Psoas muscle (tissue), 8 donors: ENCODE results near the gene DLG4. TPM values are rescaled to one million over a fixed set of nuclear protein-coding genes. Genes with fewer than 3 reads are reported as not detected.
A peak's percentile ranks its signal among the peaks of the same experiment; 100 is the strongest.

Experiments
- ATAC-seq, 4 donors: fragments of 200-7000 bp; cut with Tn5 transposase; one replicate each; pipeline ENCODE4 v1.9.1; 2020; ENCODE audit warnings: moderate library complexity in 3 of 4, mild to moderate bottlenecking in 2 of 4
- DNase-seq, 2 donors: peaks; one replicate each; pipeline ENCODE4 v3.0.0-alpha.2; 2020
- H3K27ac ChIP-seq: fragments of 200-600 bp; one replicate; pipeline ENCODE4 v1.8.0; 2022
- H3K27me3 ChIP-seq, 3 donors: fragments of 200-600 bp in 1 of 3; one replicate each; pipeline versions ENCODE4 v1.6.1 to v1.8.0; 2013 to 2022; ENCODE audit warnings: low read length in 2 of 3, mild to moderate bottlenecking in 2 of 3, moderate library complexity in 1 of 3; ENCODE audit not compliant: insufficient read depth in 3 of 3
- H3K36me3 ChIP-seq, 2 donors: fragments of 200-600 bp in 1 of 2; one replicate each; pipeline versions ENCODE4 v1.6.1 to v1.8.0; 2013 to 2022; ENCODE audit warnings: low read depth in 1 of 2, mild to moderate bottlenecking in 1 of 2, moderate library complexity in 1 of 2; ENCODE audit not compliant: insufficient read depth in 1 of 2
- H3K4me1 ChIP-seq: fragments of 200-600 bp; one replicate; pipeline ENCODE4 v1.8.0; 2022
- H3K4me3 ChIP-seq: fragments of 200-600 bp; one replicate; pipeline ENCODE4 v1.8.0; 2022; ENCODE audit warnings: mild to moderate bottlenecking
- H3K9me3 ChIP-seq: fragments of 200-600 bp; one replicate; pipeline ENCODE4 v1.8.0; 2022
- CTCF ChIP-seq: fragments of 200-600 bp; IDR thresholded peaks from one replicate; pipeline ENCODE4 v1.8.0; 2022; ENCODE audit warnings: antibody characterized with exemption
- WGBS, 3 donors: extraction: QIAGEN DNeasy Blood & Tissue Kit; methylation state at CpG; one replicate each; pipeline versions ENCODE4 v1.1.6 to v1.1.7; 2013; 5-methylcytosine and 5-hydroxymethylcytosine counted together
- intact Hi-C, 2 donors: fragments of 100-400 bp; cut with DNase I; formaldehyde crosslinking; loops; one replicate each; pipeline versions ENCODE4 v1.11.0 to v1.14.2; 2022
- polyA plus RNA-seq, 3 donors: library from polyadenylated mRNA; stranded (reverse); fragments of 200-250 nt; gene quantifications; one replicate each; pipeline ENCODE4 v1.2.3, GENCODE V29; 2013
- total RNA-seq, 4 donors: library from RNA; stranded (reverse); fragmentation: NEBNext Ultra II Directional in 2 of 4; extraction: Animal tissue kit (Norgen Biotek cat#: 25700) in 2 of 4; gene quantifications; one replicate each; pipeline versions ENCODE4 v1.2.1 to v1.2.4, GENCODE V29; 2021 to 2023
- donor health status: healthy with polysubstance abuse.
- donor health status: DM: no; HTN: no; CAD: no; lungs with moderate emphysema.
- donor health status: Bipolar disorder and iron deficiency.
- donor health status: healthy.
- donor health status: DM: yes; HTN: yes; CAD: no.
- donor health status: DM: no; HTN: no; CAD: no.
- donor health status: DM: no; HTN: no; CAD: no.
- donor health status: DM: yes; HTN: yes; CAD: no.

DLG4 gene
- total and polyA plus RNA-seq, 7 donors: 1.5 to 8.9 (median 5.0) TPM

- intact Hi-C loops: loop anchor here in 1 of 2 donors (10.0 kb wide), 1 partner anchor 346 kb away; the partner anchor contains the start of gene MPDU1
- 0 to 1% (median 1%) methylated on average over 32 to 37 of the region's 39 CpGs for WGBS, 3 donors
- Histone ChIP-seq H3K36me3 (peaks cover 7 to 37% of the 10 kb centered on the region in 2 donors), H3K4me3 (peak overlapping the region; percentile 96), H3K4me1 (peaks cover 32% of the 10 kb centered on the region), H3K9me3 (no peaks in the 10 kb centered on the region), H3K27me3 (no peaks in the 10 kb centered on the region), H3K27ac (peak overlapping the region; percentile 96)
- TF ChIP-seq CTCF: no peak
- DNase-seq: peak in 1 of 2 donors; percentile 61
- no peak for ATAC-seq
Observed at GRCh38 chr17:7238420-7239090, 18.9 kb upstream of the DLG4 start.

GRCh38 chr17:7237761-7238419 is 18.3 kb upstream of the DLG4 start:
- WGBS, 3 donors: 0 to 1% (median 1%) methylated on average over 37 to 69 of the region's 73 CpGs
- ATAC-seq: peak in 3 of 4 donors; percentile 2 to 13 (median 10)
- peaks cover 35% of the 10 kb centered on the region for H3K4me1 ChIP-seq
- no peak for TF ChIP-seq CTCF
- DNase-seq: peak; percentile 86 to 89
- no peaks in the 10 kb centered on the region for H3K27me3 ChIP-seq
- peaks cover 7 to 34% of the 10 kb centered on the region in 2 donors for H3K36me3 ChIP-seq
- H3K27ac ChIP-seq: peak overlapping the region; percentile 96
- H3K4me3 ChIP-seq: peak overlapping the region; percentile 96
- no peaks in the 10 kb centered on the region for H3K9me3 ChIP-seq
- intact Hi-C loops: loop anchor here in 1 of 2 donors (2.0 to 10.0 kb wide), 2 partner anchors 17 to 347 kb away; partner anchors contain the start of gene MPDU1

GRCh38 chr17:7237266-7237760 is 17.7 kb upstream of the DLG4 start:
- Histone ChIP-seq H3K4me1 (peaks cover 41% of the 10 kb centered on the region), H3K4me3 (peak overlapping the region; percentile 96), H3K27ac (peak overlapping the region; percentile 96), H3K36me3 (peaks cover 7 to 34% of the 10 kb centered on the region in 2 donors), H3K9me3 (no peaks in the 10 kb centered on the region), H3K27me3 (no peaks in the 10 kb centered on the region)
- no peak for DNase-seq
- intact Hi-C loops: loop anchor here in 1 of 2 donors (2.0 to 10.0 kb wide), 2 partner anchors 17 to 347 kb away; partner anchors contain the start of gene MPDU1
- TF ChIP-seq CTCF: no peak
- no peak for ATAC-seq
- 27 to 38% (median 33%) methylated on average over 6 of the region's 6 CpGs for WGBS, 3 donors

GRCh38 chr17:7236808-7237207 is 17.2 kb upstream of the DLG4 start:
- Histone ChIP-seq H3K27ac (peak overlapping the region; percentile 96), H3K4me1 (peaks cover 46% of the 10 kb centered on the region), H3K9me3 (no peaks in the 10 kb centered on the region), H3K36me3 (peaks cover 7 to 34% of the 10 kb centered on the region in 2 donors), H3K4me3 (peak overlapping the region; percentile 96), H3K27me3 (no peaks in the 10 kb centered on the region)
- TF ChIP-seq CTCF: no peak
- ATAC-seq (no peak), DNase-seq (peak in 1 of 2 donors; percentile 10)
- WGBS, 3 donors: 78 to 86% (median 83%) methylated on average over 6 of the region's 6 CpGs
- intact Hi-C loops: loop anchor here in 1 of 2 donors (2.0 to 10.0 kb wide), 2 partner anchors 16 to 348 kb away; partner anchors contain the start of gene MPDU1
